Activated T-helper 1 cell treated with Interleukin-2 at 50 U/mL for 16 hours (primary cell): Measurements from ENCODE around the gene TMEM247.
"Not testable (repeated sequence)": the region's sequence is repeated elsewhere in the genome, so short reads cannot be mapped to it uniquely, and the experiment has no call there.

ENCODE experiments used
- DNase-seq: peaks from one replicate; pipeline ENCODE4 v3.0.0-alpha.2; 2020; ENCODE audit warnings: low read depth

Gene TMEM247

GRCh38 chr2:46458763-46459500, 20.4 kb upstream of the TMEM247 start:
- no peak for DNase-seq

- DNase-seq: no peak
These were observed 19.7 kb upstream of the TMEM247 start for GRCh38 chr2:46459694-46460093.

GRCh38 chr2:46460241-46460921, 19.0 kb upstream of the TMEM247 start:
- DNase-seq: no peak

GRCh38 chr2:46461011-46461674, 18.2 kb upstream of the TMEM247 start:
- peak; percentile 49 for DNase-seq

- no peak for DNase-seq
These were observed 17.6 kb upstream of the TMEM247 start for GRCh38 chr2:46461709-46462171.

GRCh38 chr2:46462936-46463335, 16.4 kb upstream of the TMEM247 start:
- no peak for DNase-seq

GRCh38 chr2:46469116-46469515, 10.2 kb upstream of the TMEM247 start:
- DNase-seq: no peak

- DNase-seq: no peak
These were observed 9.7 kb upstream of the TMEM247 start for GRCh38 chr2:46469700-46470099.

GRCh38 chr2:46470114-46470628, 9.2 kb upstream of the TMEM247 start:
- DNase-seq: no peak

GRCh38 chr2:46471019-46471583, 8.3 kb upstream of the TMEM247 start:
- no peak for DNase-seq

- DNase-seq: no peak
These were observed 7.7 kb upstream of the TMEM247 start for GRCh38 chr2:46471697-46472096.

- DNase-seq: not testable (repeated sequence)
These were observed 7.2 kb upstream of the TMEM247 start for GRCh38 chr2:46472165-46472564.

GRCh38 chr2:46477462-46477861, 1.9 kb upstream of the TMEM247 start:
- DNase-seq: peak; percentile 5

GRCh38 chr2:46477925-46478324, 1.4 kb upstream of the TMEM247 start:
- no peak for DNase-seq

- no peak for DNase-seq
These were observed 1.2 kb downstream of the TMEM247 start for GRCh38 chr2:46480562-46480961.

- no peak for DNase-seq
These were observed 2.1 kb downstream of the TMEM247 start for GRCh38 chr2:46481198-46482193.

GRCh38 chr2:46482490-46482889, 3.1 kb downstream of the TMEM247 start:
- no peak for DNase-seq

GRCh38 chr2:46485002-46485401, 5.6 kb downstream of the TMEM247 start:
- DNase-seq: no peak

GRCh38 chr2:46486436-46486835, 7.1 kb downstream of the TMEM247 start:
- no peak for DNase-seq

GRCh38 chr2:46487667-46488335, 8.4 kb downstream of the TMEM247 start:
- DNase-seq: no peak

GRCh38 chr2:46488389-46488788, 9.0 kb downstream of the TMEM247 start:
- no peak for DNase-seq
